ENCODE results near the gene EEF1AKMT3.

EEF1AKMT3 gene

GRCh38 chr12:57734591-57734990 is 37.8 kb upstream of the EEF1AKMT3 start:
- intact Hi-C loops (cut with DNase I): no loop called here
- DNase-seq: no peak

GRCh38 chr12:57735198-57735855 is 37.1 kb upstream of the EEF1AKMT3 start:
- intact Hi-C loops (cut with DNase I): loop anchor here (5.0 kb wide), 1 partner anchor 153 kb away; no protein-coding TSS in a partner anchor
- DNase-seq: no peak

- peak in 8 of 10 donors; percentile 49 to 93 (median 62) for DNase-seq
- intact Hi-C loops (cut with DNase I): loop anchor here (5.0 kb wide), 1 partner anchor 154 kb away; no protein-coding TSS in a partner anchor
Observed at GRCh38 chr12:57735952-57736740, 36.3 kb upstream of the EEF1AKMT3 start.

GRCh38 chr12:57736741-57737466 is 35.5 kb upstream of the EEF1AKMT3 start:
- peak in 1 of 10 donors; percentile 70 for DNase-seq
- intact Hi-C loops (cut with DNase I): loop anchor here (5.0 kb wide), 1 partner anchor 155 kb away; no protein-coding TSS in a partner anchor

- intact Hi-C loops (cut with DNase I): loop anchor here (5.0 kb wide), 1 partner anchor 155 kb away; no protein-coding TSS in a partner anchor
Observed at GRCh38 chr12:57737467-57738460, 34.6 kb upstream of the EEF1AKMT3 start.

GRCh38 chr12:57738661-57739237 is 33.7 kb upstream of the EEF1AKMT3 start, which contains the start of gene AGAP2:
TSS of gene AGAP2 (minus strand) at chr12:57738742. CDS start at chr12:57738246, 496 bp downstream.
- DNase-seq: peak in 7 of 10 donors; percentile 59 to 94 (median 63)

More at GRCh38 chr12:57737467-57738460, 34.6 kb upstream of the EEF1AKMT3 start:
- DNase-seq: peak in 2 of 10 donors; percentile 40 to 92

GRCh38 chr12:57739387-57739786 is 33.0 kb upstream of the EEF1AKMT3 start:
- intact Hi-C loops (cut with DNase I): loop anchor here (5.0 kb wide), 1 partner anchor 157 kb away; no protein-coding TSS in a partner anchor
- DNase-seq: no peak

More at GRCh38 chr12:57738661-57739237, 33.7 kb upstream of the EEF1AKMT3 start, which contains the start of gene AGAP2:
- intact Hi-C loops (cut with DNase I): loop anchor here (5.0 kb wide), 1 partner anchor 156 kb away; no protein-coding TSS in a partner anchor

- intact Hi-C loops (cut with DNase I): loop anchor here (5.0 kb wide), 1 partner anchor 158 kb away; no protein-coding TSS in a partner anchor
- DNase-seq: no peak
Observed at GRCh38 chr12:57739914-57740538, 32.4 kb upstream of the EEF1AKMT3 start.

- DNase-seq: peak in 2 of 10 donors; percentile 63 to 93
- intact Hi-C loops (cut with DNase I): no loop called here
Observed at GRCh38 chr12:57740656-57741412, 31.6 kb upstream of the EEF1AKMT3 start.

- no peak for DNase-seq
- intact Hi-C loops (cut with DNase I): no loop called here
Observed at GRCh38 chr12:57741413-57741789, 31.0 kb upstream of the EEF1AKMT3 start.

GRCh38 chr12:57741844-57742738 is 30.3 kb upstream of the EEF1AKMT3 start:
- intact Hi-C loops (cut with DNase I): no loop called here
- no peak for DNase-seq

GRCh38 chr12:57743769-57744168 is 28.6 kb upstream of the EEF1AKMT3 start:
- intact Hi-C loops (cut with DNase I): no loop called here
- no peak for DNase-seq

GRCh38 chr12:57744194-57744776 is 28.1 kb upstream of the EEF1AKMT3 start:
- DNase-seq: peak in 5 of 10 donors; percentile 52 to 91 (median 77)
- intact Hi-C loops (cut with DNase I): no loop called here

- intact Hi-C loops (cut with DNase I): no loop called here
- peak; percentile 94 to 100 (median 98) for DNase-seq
Observed at GRCh38 chr12:57744777-57745484, 27.5 kb upstream of the EEF1AKMT3 start, which contains the start of gene TSPAN31. TSS of gene TSPAN31 (plus strand) at chr12:57745039. CDS start at chr12:57745155, 116 bp downstream.

- intact Hi-C loops (cut with DNase I): no loop called here
- no peak for DNase-seq
Observed at GRCh38 chr12:57745485-57745881, 26.9 kb upstream of the EEF1AKMT3 start.

Data from posterior cingulate gyrus (tissue), 11 donors.